Measurements from ENCODE around the gene CEACAM4.

DNA sequence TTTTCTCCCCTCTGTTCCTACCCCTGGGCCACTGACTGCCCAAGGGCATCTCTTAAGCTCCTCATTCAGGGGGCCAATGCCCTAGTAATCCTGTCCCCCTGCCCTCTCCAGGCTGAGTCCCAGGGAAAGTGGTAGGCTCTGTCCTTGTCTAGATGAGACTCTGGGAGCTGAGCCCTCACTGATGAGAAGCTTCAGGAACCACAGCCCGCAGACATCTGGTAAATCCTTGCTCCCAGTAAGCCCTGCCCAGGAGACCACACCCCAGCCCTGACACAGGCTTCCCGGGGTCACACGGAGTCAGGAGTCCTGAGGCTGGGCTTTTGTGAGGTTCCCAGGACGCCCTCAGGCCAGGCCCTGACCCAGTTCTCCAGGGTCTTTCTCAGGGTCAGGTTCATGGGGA lies 1.9 kb downstream of the CEACAM4 start:
- TF ChIP-seq, protein P1, sequence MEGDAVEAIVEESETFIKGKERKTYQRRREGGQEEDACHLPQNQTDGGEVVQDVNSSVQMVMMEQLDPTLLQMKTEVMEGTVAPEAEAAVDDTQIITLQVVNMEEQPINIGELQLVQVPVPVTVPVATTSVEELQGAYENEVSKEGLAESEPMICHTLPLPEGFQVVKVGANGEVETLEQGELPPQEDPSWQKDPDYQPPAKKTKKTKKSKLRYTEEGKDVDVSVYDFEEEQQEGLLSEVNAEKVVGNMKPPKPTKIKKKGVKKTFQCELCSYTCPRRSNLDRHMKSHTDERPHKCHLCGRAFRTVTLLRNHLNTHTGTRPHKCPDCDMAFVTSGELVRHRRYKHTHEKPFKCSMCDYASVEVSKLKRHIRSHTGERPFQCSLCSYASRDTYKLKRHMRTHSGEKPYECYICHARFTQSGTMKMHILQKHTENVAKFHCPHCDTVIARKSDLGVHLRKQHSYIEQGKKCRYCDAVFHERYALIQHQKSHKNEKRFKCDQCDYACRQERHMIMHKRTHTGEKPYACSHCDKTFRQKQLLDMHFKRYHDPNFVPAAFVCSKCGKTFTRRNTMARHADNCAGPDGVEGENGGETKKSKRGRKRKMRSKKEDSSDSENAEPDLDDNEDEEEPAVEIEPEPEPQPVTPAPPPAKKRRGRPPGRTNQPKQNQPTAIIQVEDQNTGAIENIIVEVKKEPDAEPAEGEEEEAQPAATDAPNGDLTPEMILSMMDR (IDR thresholded peaks at IDR 0.05; ENCODE audit: low read depth, low read length, missing input control): no peak
- TF ChIP-seq GABPA (IDR thresholded peaks at IDR 0.05 in 1 of 2, conservative IDR thresholded peaks at IDR 0.05 in 1 of 2) (no peak), FOXA2 (IDR thresholded peaks at IDR 0.05) (no peak), EGR1 (IDR thresholded peaks at IDR 0.05; ENCODE audit: low read depth in 2 of 2) (no peak)
- TF ChIP-seq, protein P2, sequence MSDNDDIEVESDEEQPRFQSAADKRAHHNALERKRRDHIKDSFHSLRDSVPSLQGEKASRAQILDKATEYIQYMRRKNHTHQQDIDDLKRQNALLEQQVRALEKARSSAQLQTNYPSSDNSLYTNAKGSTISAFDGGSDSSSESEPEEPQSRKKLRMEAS (IDR thresholded peaks at IDR 0.05): no peak

Data from liver (tissue), 3 donors.